GM19035 (cell line): Measurements from ENCODE around the gene MAML1.
"Not testable (repeated sequence)": the region's sequence is repeated elsewhere in the genome, so short reads cannot be mapped to it uniquely, and the experiment has no call there.

Source experiments
- ATAC-seq: cut with Tn5 transposase; IDR thresholded peaks from one replicate; pipeline ENCODE4 v1.9.1; 2021; ENCODE audit not compliant: unreplicated experiment

Gene MAML1

GRCh38 chr5:179767496-179768100, 35.0 kb downstream of the MAML1 start:
- no peak for ATAC-seq

GRCh38 chr5:179768326-179769085, 35.9 kb downstream of the MAML1 start:
- no peak for ATAC-seq

- no peak for ATAC-seq
These were observed 36.6 kb downstream of the MAML1 start for GRCh38 chr5:179769271-179769670.

- no peak for ATAC-seq
These were observed 37.2 kb downstream of the MAML1 start for GRCh38 chr5:179769796-179770195.

GRCh38 chr5:179771311-179771895, 38.8 kb downstream of the MAML1 start:
- ATAC-seq = no peak

- no peak for ATAC-seq
These were observed 39.7 kb downstream of the MAML1 start for GRCh38 chr5:179772351-179772750.

GRCh38 chr5:179773686-179774040, 41.0 kb downstream of the MAML1 start:
- ATAC-seq = no peak

- no peak for ATAC-seq
These were observed 41.8 kb downstream of the MAML1 start for GRCh38 chr5:179774442-179774841.

GRCh38 chr5:179776411-179776938, 43.9 kb downstream of the MAML1 start:
- no peak for ATAC-seq

- ATAC-seq = no peak
These were observed 44.8 kb downstream of the MAML1 start for GRCh38 chr5:179777456-179777855.

GRCh38 chr5:179777909-179778308, 45.3 kb downstream of the MAML1 start:
- no peak for ATAC-seq

- no peak for ATAC-seq
These were observed 46.0 kb downstream of the MAML1 start for GRCh38 chr5:179778591-179778990.

GRCh38 chr5:179779826-179780225, 47.2 kb downstream of the MAML1 start:
- no peak for ATAC-seq

GRCh38 chr5:179780362-179780761, 47.7 kb downstream of the MAML1 start:
- no peak for ATAC-seq

GRCh38 chr5:179781846-179782245, 49.2 kb downstream of the MAML1 start:
- ATAC-seq = no peak

GRCh38 chr5:179783128-179783527, 50.5 kb downstream of the MAML1 start:
- ATAC-seq = no peak

GRCh38 chr5:179786861-179787260, 54.2 kb downstream of the MAML1 start:
- no peak for ATAC-seq

GRCh38 chr5:179788193-179788854, 55.7 kb downstream of the MAML1 start:
- no peak for ATAC-seq

GRCh38 chr5:179789278-179789677, 56.7 kb downstream of the MAML1 start:
- not testable (repeated sequence) for ATAC-seq

- ATAC-seq = no peak
These were observed 59.4 kb downstream of the MAML1 start for GRCh38 chr5:179791881-179792611.
